Nephron (organoid): ENCODE data around the gene PDE11A.
A peak's percentile ranks its signal among the peaks of the same experiment; 100 is the strongest.

Experiments
- H3K27ac Mint-ChIP-seq, 3 experiments: 2 replicates each; pipeline ENCODE4 v1.8.0; 2020; ENCODE audit warnings: mixed read lengths in 3 of 3, mild to moderate bottlenecking in 2 of 3, moderate library complexity in 1 of 3
- H3K27me3 Mint-ChIP-seq: 2 replicates; pipeline ENCODE4 v1.8.0; 2021; ENCODE audit warnings: low read depth, mild to moderate bottlenecking, moderate library complexity, mixed read lengths
- H3K36me3 Mint-ChIP-seq: 2 replicates; pipeline ENCODE4 v1.8.0; 2020; ENCODE audit warnings: low read depth, mixed read lengths
- H3K4me1 Mint-ChIP-seq: 2 replicates; pipeline ENCODE4 v1.8.0; 2020; ENCODE audit warnings: mixed read lengths
- H3K4me3 Mint-ChIP-seq, 3 experiments: 2 replicates each; pipeline ENCODE4 v1.8.0; 2020; ENCODE audit warnings: mild to moderate bottlenecking in 3 of 3, mixed read lengths in 3 of 3, moderate library complexity in 2 of 3
- H3K9me3 Mint-ChIP-seq: 2 replicates; pipeline ENCODE4 v1.8.0; 2020; ENCODE audit warnings: mixed read lengths
- TF ChIP-seq, protein P1 (sequence below), 3 experiments: fragments of 200-600 bp; sonication (generic); IDR thresholded peaks; one replicate each; pipeline ENCODE4 v1.5.0; 2021; ENCODE audit warnings: antibody characterized with exemption in 3 of 3; ENCODE audit not compliant: unreplicated experiment in 3 of 3

PDE11A gene

GRCh38 chr2:177753682-177754491, 318.7 kb downstream of the PDE11A start:
- H3K4me3 Mint-ChIP-seq, result peak overlapping the region; percentile 3 to 44 (median 22)
- no peaks in the 10 kb centered on the region for H3K36me3 Mint-ChIP-seq
- TF ChIP-seq, protein P1, sequence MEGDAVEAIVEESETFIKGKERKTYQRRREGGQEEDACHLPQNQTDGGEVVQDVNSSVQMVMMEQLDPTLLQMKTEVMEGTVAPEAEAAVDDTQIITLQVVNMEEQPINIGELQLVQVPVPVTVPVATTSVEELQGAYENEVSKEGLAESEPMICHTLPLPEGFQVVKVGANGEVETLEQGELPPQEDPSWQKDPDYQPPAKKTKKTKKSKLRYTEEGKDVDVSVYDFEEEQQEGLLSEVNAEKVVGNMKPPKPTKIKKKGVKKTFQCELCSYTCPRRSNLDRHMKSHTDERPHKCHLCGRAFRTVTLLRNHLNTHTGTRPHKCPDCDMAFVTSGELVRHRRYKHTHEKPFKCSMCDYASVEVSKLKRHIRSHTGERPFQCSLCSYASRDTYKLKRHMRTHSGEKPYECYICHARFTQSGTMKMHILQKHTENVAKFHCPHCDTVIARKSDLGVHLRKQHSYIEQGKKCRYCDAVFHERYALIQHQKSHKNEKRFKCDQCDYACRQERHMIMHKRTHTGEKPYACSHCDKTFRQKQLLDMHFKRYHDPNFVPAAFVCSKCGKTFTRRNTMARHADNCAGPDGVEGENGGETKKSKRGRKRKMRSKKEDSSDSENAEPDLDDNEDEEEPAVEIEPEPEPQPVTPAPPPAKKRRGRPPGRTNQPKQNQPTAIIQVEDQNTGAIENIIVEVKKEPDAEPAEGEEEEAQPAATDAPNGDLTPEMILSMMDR (IDR thresholded peaks at IDR 0.05; ENCODE audit: unreplicated experiment in 3 of 3), result no peak
- no peaks in the 10 kb centered on the region for H3K9me3 Mint-ChIP-seq
- H3K27me3 Mint-ChIP-seq, result no peaks in the 10 kb centered on the region
- H3K4me1 Mint-ChIP-seq, result peaks cover 71% of the 10 kb centered on the region
- peak overlapping the region; percentile 98 for H3K27ac Mint-ChIP-seq

DNA sequence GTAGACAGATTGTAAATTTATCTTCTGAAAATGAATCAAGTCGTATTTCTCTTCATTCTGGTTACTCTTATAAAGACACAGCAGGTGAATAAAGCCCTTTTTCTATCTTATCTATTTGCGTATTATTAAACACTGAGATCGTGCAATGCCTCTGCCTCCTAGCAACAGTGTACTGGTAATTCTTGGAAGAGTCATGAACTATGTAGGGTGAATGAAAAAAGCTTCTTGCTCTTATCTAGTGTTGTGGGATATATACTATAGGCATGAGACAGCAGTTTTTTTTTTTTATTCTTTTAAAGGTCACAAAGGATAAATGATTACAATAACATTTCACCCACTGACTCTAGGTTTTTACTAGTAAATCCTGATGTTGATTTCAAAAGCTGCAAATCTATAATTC, 324.2 kb downstream of the PDE11A start:
- Mint-ChIP-seq H3K27ac (peak overlapping the region; percentile 31 to 98 (median 80)), H3K36me3 (no peaks in the 10 kb centered on the region), H3K4me3 (no peak overlapping the region), H3K4me1 (peaks cover 46% of the 10 kb centered on the region), H3K9me3 (peaks cover 5% of the 10 kb centered on the region), H3K27me3 (no peaks in the 10 kb centered on the region)
- TF ChIP-seq, protein P1 (IDR thresholded peaks at IDR 0.05; ENCODE audit: unreplicated experiment in 3 of 3), result no peak

DNA sequence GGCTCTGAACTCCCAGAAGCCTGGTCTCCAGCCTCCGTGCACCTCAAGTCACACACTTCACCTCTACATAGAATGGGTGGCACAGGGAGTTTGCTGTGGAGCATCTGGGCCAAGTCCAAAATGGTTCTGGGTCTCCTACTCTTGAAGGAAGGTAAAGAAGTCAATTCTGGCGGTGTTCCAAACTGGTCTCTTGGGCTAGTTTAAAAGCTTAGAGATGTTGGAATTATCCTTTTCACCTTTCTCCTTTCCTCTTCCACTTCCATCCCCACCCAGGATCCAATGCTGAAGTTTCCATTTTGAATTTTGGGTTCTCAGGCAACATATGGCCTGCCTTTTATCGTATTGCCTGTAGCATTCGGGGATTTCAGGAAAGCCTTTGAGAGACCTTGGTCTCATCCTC, 325.2 kb downstream of the PDE11A start:
- TF ChIP-seq, protein P1 (IDR thresholded peaks at IDR 0.05; ENCODE audit: unreplicated experiment in 3 of 3), result no peak
- no peaks in the 10 kb centered on the region for H3K36me3 Mint-ChIP-seq
- peaks cover 36% of the 10 kb centered on the region for H3K4me1 Mint-ChIP-seq
- H3K9me3 Mint-ChIP-seq, result peaks cover 10% of the 10 kb centered on the region
- no peaks in the 10 kb centered on the region for H3K27me3 Mint-ChIP-seq
- H3K27ac Mint-ChIP-seq, result peak overlapping the region in 1 of 3 experiments; percentile 48
- no peak overlapping the region for H3K4me3 Mint-ChIP-seq

DNA sequence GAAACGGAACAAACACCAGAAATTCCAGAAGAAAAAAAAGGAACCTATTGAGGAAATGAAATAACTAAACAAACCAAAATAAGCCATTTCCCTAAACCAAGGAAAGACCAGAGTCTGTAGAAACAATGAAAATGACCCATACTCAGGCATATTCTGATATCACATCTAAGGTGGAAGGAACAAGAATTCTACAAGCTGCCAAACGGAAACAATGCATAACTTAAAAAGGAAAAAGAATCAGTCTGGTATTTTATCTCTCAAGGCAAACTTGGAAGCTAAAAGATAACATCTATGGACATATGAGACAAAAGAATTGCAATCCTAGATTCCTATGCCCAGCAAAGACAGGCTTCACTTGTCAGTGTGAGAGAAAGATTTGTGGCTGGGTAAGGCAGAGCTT, 326.2 kb downstream of the PDE11A start:
- Mint-ChIP-seq H3K36me3 (no peaks in the 10 kb centered on the region), H3K27me3 (no peaks in the 10 kb centered on the region), H3K9me3 (peaks cover 10% of the 10 kb centered on the region), H3K27ac (peak overlapping the region; percentile 23 to 91 (median 54)), H3K4me3 (no peak overlapping the region), H3K4me1 (peaks cover 30% of the 10 kb centered on the region)
- TF ChIP-seq, protein P1 (IDR thresholded peaks at IDR 0.05; ENCODE audit: unreplicated experiment in 3 of 3), result no peak

GRCh38 chr2:177745531-177745930, 327.0 kb downstream of the PDE11A start:
- H3K4me1 Mint-ChIP-seq, result peaks cover 31% of the 10 kb centered on the region
- no peaks in the 10 kb centered on the region for H3K27me3 Mint-ChIP-seq
- peaks cover 10% of the 10 kb centered on the region for H3K9me3 Mint-ChIP-seq
- TF ChIP-seq, protein P1 (IDR thresholded peaks at IDR 0.05; ENCODE audit: unreplicated experiment in 3 of 3), result no peak
- H3K36me3 Mint-ChIP-seq, result no peaks in the 10 kb centered on the region
- peak overlapping the region in 2 of 3 experiments; percentile 54 to 91 for H3K27ac Mint-ChIP-seq
- no peak overlapping the region for H3K4me3 Mint-ChIP-seq

GRCh38 chr2:177742851-177743250, 329.7 kb downstream of the PDE11A start:
- H3K4me3 Mint-ChIP-seq, result no peak overlapping the region
- no peaks in the 10 kb centered on the region for H3K27me3 Mint-ChIP-seq
- TF ChIP-seq, protein P1 (IDR thresholded peaks at IDR 0.05; ENCODE audit: unreplicated experiment in 3 of 3), result no peak
- peaks cover 35% of the 10 kb centered on the region for H3K4me1 Mint-ChIP-seq
- H3K9me3 Mint-ChIP-seq, result peaks cover 10% of the 10 kb centered on the region
- peak overlapping the region; percentile 72 to 95 (median 84) for H3K27ac Mint-ChIP-seq
- H3K36me3 Mint-ChIP-seq, result no peaks in the 10 kb centered on the region
